ENCODE data around the gene OR2A25.

DNA sequence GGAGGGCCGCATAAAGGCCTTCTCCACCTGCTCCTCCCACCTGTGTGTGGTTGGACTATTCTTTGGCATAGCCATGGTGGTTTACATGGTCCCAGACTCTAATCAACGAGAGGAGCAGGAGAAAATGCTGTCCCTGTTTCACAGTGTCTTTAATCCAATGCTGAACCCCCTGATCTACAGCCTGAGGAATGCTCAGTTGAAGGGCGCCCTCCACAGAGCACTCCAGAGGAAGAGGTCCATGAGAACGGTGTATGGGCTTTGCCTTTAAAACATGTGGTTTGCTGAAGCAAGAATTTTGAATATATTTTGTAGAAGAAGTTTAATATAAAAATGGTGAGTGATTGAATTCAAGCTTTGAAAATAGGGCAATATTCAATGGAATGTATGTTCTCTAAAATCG is 40.7 kb downstream of the OR2A25 start:
- no peak for TF ChIP-seq POLR2A (IDR thresholded peaks at IDR 0.05; ENCODE audit: low read depth)
- TF ChIP-seq, protein P1, sequence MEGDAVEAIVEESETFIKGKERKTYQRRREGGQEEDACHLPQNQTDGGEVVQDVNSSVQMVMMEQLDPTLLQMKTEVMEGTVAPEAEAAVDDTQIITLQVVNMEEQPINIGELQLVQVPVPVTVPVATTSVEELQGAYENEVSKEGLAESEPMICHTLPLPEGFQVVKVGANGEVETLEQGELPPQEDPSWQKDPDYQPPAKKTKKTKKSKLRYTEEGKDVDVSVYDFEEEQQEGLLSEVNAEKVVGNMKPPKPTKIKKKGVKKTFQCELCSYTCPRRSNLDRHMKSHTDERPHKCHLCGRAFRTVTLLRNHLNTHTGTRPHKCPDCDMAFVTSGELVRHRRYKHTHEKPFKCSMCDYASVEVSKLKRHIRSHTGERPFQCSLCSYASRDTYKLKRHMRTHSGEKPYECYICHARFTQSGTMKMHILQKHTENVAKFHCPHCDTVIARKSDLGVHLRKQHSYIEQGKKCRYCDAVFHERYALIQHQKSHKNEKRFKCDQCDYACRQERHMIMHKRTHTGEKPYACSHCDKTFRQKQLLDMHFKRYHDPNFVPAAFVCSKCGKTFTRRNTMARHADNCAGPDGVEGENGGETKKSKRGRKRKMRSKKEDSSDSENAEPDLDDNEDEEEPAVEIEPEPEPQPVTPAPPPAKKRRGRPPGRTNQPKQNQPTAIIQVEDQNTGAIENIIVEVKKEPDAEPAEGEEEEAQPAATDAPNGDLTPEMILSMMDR (IDR thresholded peaks at IDR 0.05), result no peak
- no peak for TF ChIP-seq POLR2AphosphoS5 (IDR thresholded peaks at IDR 0.05)
